HEK293 (cell line): ENCODE measurements around the gene PLEKHG5.

Experiments
- CTCF ChIA-PET: fragments of 350-600 bp; formaldehyde crosslinking; extraction: SDS; loops from one replicate; lab custom pipeline; 2021; ENCODE audit warnings: antibody characterized with exemption; lab: Yijun Ruan, JAX
- POLR2A ChIA-PET: fragments of 300-600 bp; formaldehyde crosslinking; extraction: SDS; loops from one replicate; lab custom pipeline; 2020; ENCODE audit warnings: antibody characterized with exemption, inconsistent platforms; lab: Yijun Ruan, JAX
- H3K27ac ChIP-seq: fragments of 200-500 bp; sonication (Bioruptor generic); 2 replicates; pipeline ENCODE4 v1.5.1; 2014; ENCODE audit warnings: low read depth, low read length, control low read depth, inconsistent platforms; ENCODE audit errors: extremely low read depth
- H3K36me3 ChIP-seq, 2 experiments: fragments of 200-500 bp in 1 of 2; sonication (Bioruptor generic) in 1 of 2; 1 replicate in 1 of 2; 2 replicates in 1 of 2; pipeline ENCODE4 v1.5.1; 2014 to 2017; ENCODE audit warnings: inconsistent platforms in 2 of 2, low read length in 2 of 2; ENCODE audit not compliant: control insufficient read depth in 2 of 2, insufficient read depth in 1 of 2
- H3K4me1 ChIP-seq: fragments of 200-500 bp; sonication (Bioruptor generic); 2 replicates; pipeline ENCODE4 v1.5.1; 2014; ENCODE audit warnings: mild to moderate bottlenecking, low read length, inconsistent platforms; ENCODE audit not compliant: control insufficient read depth, insufficient read depth
- H3K4me3 ChIP-seq: 2 replicates; pipeline ENCODE4 v1.5.1; 2011; ENCODE audit warnings: low read depth, mild to moderate bottlenecking, control low read depth, low read length, moderate library complexity
- H3K9me3 ChIP-seq: fragments of 200-500 bp; sonication (Bioruptor generic); 2 replicates; pipeline ENCODE4 v1.5.1; 2014; ENCODE audit warnings: low read depth, low read length, inconsistent platforms; ENCODE audit not compliant: control insufficient read depth, insufficient read depth
- CTCF ChIP-seq: fragments of 450-650 bp; formaldehyde crosslinking; IDR thresholded peaks from 2 replicates; pipeline ENCODE4 v1.5.1; 2016; ENCODE audit warnings: missing biosample characterization, missing genetic modification characterization
- EGR2 ChIP-seq: fragments of 450-650 bp; formaldehyde crosslinking; IDR thresholded peaks from 2 replicates; pipeline ENCODE4 v1.5.1; 2016; ENCODE audit warnings: low read depth, missing biosample characterization, missing genetic modification characterization
- GLIS1 ChIP-seq: fragments of 450-650 bp; formaldehyde crosslinking; IDR thresholded peaks from 2 replicates; pipeline ENCODE4 v1.5.1; 2016; ENCODE audit warnings: missing biosample characterization, missing genetic modification characterization
- GLIS2 ChIP-seq: fragments of 450-650 bp; formaldehyde crosslinking; IDR thresholded peaks from 2 replicates; pipeline ENCODE4 v1.5.1; 2016; ENCODE audit warnings: missing biosample characterization, missing genetic modification characterization
- HOXA7 ChIP-seq: sonication (generic); formaldehyde crosslinking; IDR thresholded peaks from 2 replicates; pipeline ENCODE4 v1.8.1; 2022; ENCODE audit warnings: missing genetic modification reagents, borderline replicate concordance
- INSM2 ChIP-seq: fragments of 450-650 bp; formaldehyde crosslinking; IDR thresholded peaks from 2 replicates; pipeline ENCODE4 v1.5.1; 2016; ENCODE audit warnings: missing biosample characterization, missing genetic modification characterization
- OVOL3 ChIP-seq: fragments of 450-650 bp; formaldehyde crosslinking; IDR thresholded peaks from 2 replicates; pipeline ENCODE4 v1.5.1; 2016; ENCODE audit warnings: missing biosample characterization, missing genetic modification characterization
- PATZ1 ChIP-seq: fragments of 450-650 bp; formaldehyde crosslinking; IDR thresholded peaks from 2 replicates; pipeline ENCODE4 v1.5.1; 2016; ENCODE audit warnings: missing biosample characterization, missing genetic modification characterization
- PRDM6 ChIP-seq: fragments of 450-650 bp; formaldehyde crosslinking; IDR thresholded peaks from 2 replicates; pipeline ENCODE4 v1.5.1; 2017; ENCODE audit warnings: missing biosample characterization, missing genetic modification characterization
- ZBTB17 ChIP-seq: fragments of 450-650 bp; formaldehyde crosslinking; IDR thresholded peaks from 2 replicates; pipeline ENCODE4 v1.5.1; 2016; ENCODE audit warnings: missing biosample characterization, missing genetic modification characterization
- ZBTB26 ChIP-seq: fragments of 450-650 bp; formaldehyde crosslinking; optimal IDR thresholded peaks from 2 replicates; pipeline ENCODE3; 2016; ENCODE audit warnings: missing biosample characterization, mild to moderate bottlenecking, missing genetic modification characterization
- ZBTB44 ChIP-seq: fragments of 450-650 bp; IDR thresholded peaks from 2 replicates; pipeline ENCODE4 v1.5.1; 2018; ENCODE audit warnings: missing biosample characterization, mild to moderate bottlenecking, missing genetic modification characterization
- ZEB2 ChIP-seq: fragments of 450-650 bp; formaldehyde crosslinking; IDR thresholded peaks from 2 replicates; pipeline ENCODE4 v1.5.1; 2016; ENCODE audit warnings: missing biosample characterization, missing genetic modification characterization
- ZFHX2 ChIP-seq: fragments of 450-650 bp; formaldehyde crosslinking; conservative IDR thresholded peaks from 2 replicates; pipeline ENCODE4 v1.5.1; 2016; ENCODE audit warnings: missing biosample characterization, missing genetic modification characterization
- ZNF175 ChIP-seq: fragments of 450-650 bp; formaldehyde crosslinking; IDR thresholded peaks from 2 replicates; pipeline ENCODE4 v1.5.1; 2016; ENCODE audit warnings: missing biosample characterization, missing genetic modification characterization
- ZNF19 ChIP-seq: fragments of 450-650 bp; formaldehyde crosslinking; IDR thresholded peaks from 2 replicates; pipeline ENCODE4; 2016; ENCODE audit warnings: missing biosample characterization, missing genetic modification characterization, low read depth
- ZNF221 ChIP-seq: fragments of 450-650 bp; formaldehyde crosslinking; IDR thresholded peaks from 2 replicates; pipeline ENCODE4 v1.5.1; 2017; ENCODE audit warnings: missing biosample characterization, missing genetic modification characterization, borderline replicate concordance
- ZNF354C ChIP-seq: fragments of 450-650 bp; formaldehyde crosslinking; IDR thresholded peaks from 2 replicates; pipeline ENCODE4 v1.5.1; 2016; ENCODE audit warnings: missing biosample characterization, missing genetic modification characterization, low read depth, borderline replicate concordance
- ZNF362 ChIP-seq: fragments of 450-650 bp; formaldehyde crosslinking; IDR thresholded peaks from 2 replicates; pipeline ENCODE4 v1.5.1; 2016; ENCODE audit warnings: missing biosample characterization, missing genetic modification characterization
- ZNF501 ChIP-seq: fragments of 450-650 bp; formaldehyde crosslinking; IDR thresholded peaks from 2 replicates; pipeline ENCODE4 v1.5.1; 2016; ENCODE audit warnings: missing biosample characterization, missing genetic modification characterization
- ZNF654 ChIP-seq: fragments of 450-650 bp; formaldehyde crosslinking; IDR thresholded peaks from 2 replicates; pipeline ENCODE4 v1.5.1; 2016; ENCODE audit warnings: low read depth, missing biosample characterization, missing genetic modification characterization
- ZNF677 ChIP-seq: fragments of 450-650 bp; IDR thresholded peaks from 2 replicates; pipeline ENCODE4 v1.5.0; 2018; ENCODE audit warnings: missing biosample characterization, mild to moderate bottlenecking, missing genetic modification characterization, moderate library complexity
- ZNF768 ChIP-seq: fragments of 450-650 bp; formaldehyde crosslinking; IDR thresholded peaks from 2 replicates; pipeline ENCODE4 v1.5.1; 2018; ENCODE audit warnings: missing biosample characterization, mild to moderate bottlenecking, missing genetic modification characterization

The PLEKHG5 gene

GRCh38 chr1:6440198-6441126 is 51.0 kb downstream of the PLEKHG5 start (continued):
- TF ChIP-seq ZBTB26 (tag by site-specific recombination) = peak; percentile 74
- peak; percentile 60 for TF ChIP-seq ZFHX2 (tag by site-specific recombination)
- TF ChIP-seq GLIS1 = peak; percentile 43
- no peak for TF ChIP-seq PRDM6 (tag by site-specific recombination)
- no peak for TF ChIP-seq ZNF362 (tag by site-specific recombination)
- 0 out of 2 replicates have a peak, but pooled peaks have one; percentile 23 for TF ChIP-seq EGR2 (tag by site-specific recombination)

GRCh38 chr1:6438047-6438525 is 53.4 kb downstream of the PLEKHG5 start:
- TF ChIP-seq ZNF175 = no peak
- TF ChIP-seq ZNF768 (tag by site-specific recombination) = 0 out of 2 replicates have a peak, but pooled peaks have one; percentile 21
- no peak for TF ChIP-seq ZNF19 (tag by site-specific recombination)
- no peak for TF ChIP-seq HOXA7 (CRISPR knock-in tag)
- TF ChIP-seq ZEB2 (tag by site-specific recombination) = peak; percentile 51; the same call in 1 of the 2 replicates
- no peak for TF ChIP-seq ZNF501
- TF ChIP-seq GLIS1 = peak; percentile 77
- TF ChIP-seq ZNF221 (tag by site-specific recombination) = no peak
- peak; percentile 77 for TF ChIP-seq CTCF (tag by site-specific recombination)
- no peak for TF ChIP-seq ZNF677 (tag by site-specific recombination)
- 0 out of 2 replicates have a peak, but pooled peaks have one; percentile 24 for TF ChIP-seq ZBTB17 (tag by site-specific recombination)
- peak; percentile 50 for TF ChIP-seq GLIS2 (tag by site-specific recombination)
- peak; percentile 82 for TF ChIP-seq ZNF654 (tag by site-specific recombination)
- TF ChIP-seq ZNF354C = no peak
- TF ChIP-seq ZBTB44 (tag by site-specific recombination) = no peak
- TF ChIP-seq PATZ1 (tag by site-specific recombination) = peak; percentile 61
- TF ChIP-seq INSM2 = no peak
- TF ChIP-seq OVOL3 (tag by site-specific recombination) = no peak
- CTCF ChIA-PET = interaction anchor here (0.6 to 8.7 kb wide), 34 partner anchors 10 to 239 kb away, joined by 3 to 117 read pairs (median 6); partner anchors contain the start of genes HES2 and HES3
- POLR2A ChIA-PET = no interaction called here
- H3K27ac ChIP-seq = no peak overlapping the region
- no peaks in the 10 kb centered on the region for H3K9me3 ChIP-seq
- no peak overlapping the region for H3K4me3 ChIP-seq
- H3K36me3 ChIP-seq = no peaks in the 10 kb centered on the region
- H3K4me1 ChIP-seq = no peaks in the 10 kb centered on the region
